H1 (cell line): ENCODE results near the gene HOXD1. TPM values are rescaled to one million over a fixed set of nuclear protein-coding genes. Genes with fewer than 3 reads are reported as not detected.

Source experiments
- CTCF ChIA-PET: fragments of 300-600 bp; sonication (Branson Sonifier 250); formaldehyde crosslinking; loops from one replicate; lab custom pipeline; 2021; ENCODE audit not compliant: partially characterized antibody; lab: Charles Lee
- POLR2A ChIA-PET: fragments of 300-600 bp; sonication (Branson Sonifier 250); formaldehyde crosslinking; loops from one replicate; lab custom pipeline; 2021; ENCODE audit warnings: inconsistent platforms; ENCODE audit not compliant: partially characterized antibody; lab: Charles Lee
- DNase-seq, 2 experiments: peaks; one replicate each; pipeline versions ENCODE4 v3.0.0 to v3.0.0-alpha.2; 2010 to 2022; ENCODE audit warnings: low spot score in 2 of 2, low read depth in 1 of 2, mixed read lengths in 1 of 2
- FAIRE-seq: peaks from 2 replicates; lab custom pipeline; 2011; peaks lifted over from hg19 to GRCh38; lab: Jason Lieb, UNC
- H2AFZ ChIP-seq: 2 replicates; pipeline ENCODE4 v1.8.1; 2012; ENCODE audit warnings: low read length, inconsistent platforms
- H2AK5ac ChIP-seq: 2 replicates; pipeline ENCODE4 v1.6.1; 2013; ENCODE audit warnings: low read depth, low read length
- H2BK120ac ChIP-seq: replicated peaks from 2 replicates; pipeline ENCODE3; 2013; ENCODE audit warnings: low read depth, low read length, inconsistent platforms
- H2BK12ac ChIP-seq: 2 replicates; pipeline ENCODE4 v1.6.1; 2013; ENCODE audit warnings: low read depth, low read length
- H2BK15ac ChIP-seq: 2 replicates; pipeline ENCODE4 v1.6.1; 2013; ENCODE audit warnings: low read length
- H2BK20ac ChIP-seq: 2 replicates; pipeline ENCODE4 v1.6.1; 2013; ENCODE audit warnings: low read length
- H2BK5ac ChIP-seq: 2 replicates; pipeline ENCODE4 v1.6.1; 2013; ENCODE audit warnings: low read depth, low read length
- H3K14ac ChIP-seq: 2 replicates; pipeline ENCODE4 v1.6.1; 2013; ENCODE audit warnings: inconsistent platforms; ENCODE audit not compliant: insufficient read length
- H3K18ac ChIP-seq: 2 replicates; pipeline ENCODE4 v1.6.1; 2013; ENCODE audit warnings: low read length; ENCODE audit errors: extremely low read depth
- H3K23ac ChIP-seq: 2 replicates; pipeline ENCODE4 v1.6.1; 2013; ENCODE audit warnings: inconsistent platforms; ENCODE audit not compliant: insufficient read length
- H3K23me2 ChIP-seq: 2 replicates; pipeline ENCODE4 v1.6.1; 2013; ENCODE audit warnings: low read depth, low read length
- H3K27ac ChIP-seq: 2 replicates; pipeline ENCODE4 v1.6.1; 2011; ENCODE audit warnings: low read depth, low read length, inconsistent platforms
- H3K27me3 ChIP-seq, 4 experiments: replicated peaks in 1 of 4; 1 replicate in 1 of 4; 2 replicates in 3 of 4; pipeline versions ENCODE4 v1.6.1 to v1.8.1; 2011 to 2013; ENCODE audit warnings: low read length in 3 of 4, mild to moderate bottlenecking in 3 of 4, inconsistent platforms in 2 of 4, mixed read lengths in 2 of 4, moderate library complexity in 1 of 4; ENCODE audit not compliant: control insufficient read depth in 3 of 4, insufficient read depth in 3 of 4; ENCODE audit errors: extremely low read depth in 1 of 4
- H3K36me3 ChIP-seq, 4 experiments: 2 replicates each; pipeline versions ENCODE4 v1.6.1 to v1.8.1; 2011 to 2013; ENCODE audit warnings: mild to moderate bottlenecking in 4 of 4, low read length in 3 of 4, moderate library complexity in 2 of 4, control low read depth in 1 of 4, inconsistent platforms in 1 of 4; ENCODE audit not compliant: insufficient read depth in 4 of 4, control insufficient read depth in 2 of 4
- H3K4ac ChIP-seq: replicated peaks from 2 replicates; pipeline ENCODE3; 2013; ENCODE audit warnings: low read length, low read depth, mixed read lengths, inconsistent platforms; ENCODE audit not compliant: insufficient read length
- H3K4me1 ChIP-seq, 4 experiments: replicated peaks in 1 of 4; 1 replicate in 1 of 4; 2 replicates in 3 of 4; pipeline versions ENCODE4 v1.6.1 to v1.8.1; 2011 to 2013; ENCODE audit warnings: low read length in 3 of 4, inconsistent platforms in 2 of 4, mixed read lengths in 1 of 4; ENCODE audit not compliant: insufficient read depth in 4 of 4, control insufficient read depth in 3 of 4
- H3K4me2 ChIP-seq, 2 experiments: 2 replicates each; pipeline versions ENCODE4 v1.6.1 to v1.8.1; 2011 to 2013; ENCODE audit warnings: low read depth in 2 of 2, low read length in 2 of 2, control low read depth in 1 of 2, inconsistent platforms in 1 of 2, mild to moderate bottlenecking in 1 of 2; ENCODE audit not compliant: insufficient read depth in 1 of 2
- H3K4me3 ChIP-seq, 4 experiments: fragments of 200-600, 300-600 bp in 1 of 4; sonication (generic), shearing (Covaris generic), sonication (Bioruptor Twin) in 1 of 4; 2 replicates each; pipeline versions ENCODE4 v1.5.1 to v1.8.1; 2011 to 2016; ENCODE audit warnings: low read length in 4 of 4, low read depth in 3 of 4, control low read depth in 2 of 4, inconsistent platforms in 2 of 4, mild to moderate bottlenecking in 2 of 4, mixed read lengths in 1 of 4, moderate library complexity in 1 of 4; ENCODE audit not compliant: insufficient read depth in 2 of 4; ENCODE audit errors: extremely low read depth in 1 of 4
- H3K56ac ChIP-seq: replicated peaks from 2 replicates; pipeline ENCODE3; 2013; ENCODE audit warnings: low read depth, mild to moderate bottlenecking, mixed read lengths, low read length, inconsistent platforms; ENCODE audit not compliant: insufficient read length
- H3K79me1 ChIP-seq: 2 replicates; pipeline ENCODE4 v1.6.1; 2013; ENCODE audit warnings: low read depth, low read length, control low read depth
- H3K79me2 ChIP-seq, 2 experiments: 2 replicates each; pipeline versions ENCODE4 v1.6.1 to v1.8.1; 2012 to 2013; ENCODE audit warnings: low read length in 2 of 2, mild to moderate bottlenecking in 2 of 2, inconsistent platforms in 1 of 2; ENCODE audit not compliant: insufficient read depth in 2 of 2, control insufficient read depth in 1 of 2
- H3K9ac ChIP-seq, 4 experiments: replicated peaks in 1 of 4; 1 replicate in 1 of 4; 2 replicates in 3 of 4; pipeline versions ENCODE4 v1.6.1 to v1.8.1; 2011 to 2013; ENCODE audit warnings: low read depth in 3 of 4, low read length in 3 of 4, control low read depth in 2 of 4, mild to moderate bottlenecking in 2 of 4, moderate library complexity in 2 of 4, inconsistent platforms in 1 of 4; ENCODE audit errors: extremely low read depth in 1 of 4
- H3K9me3 ChIP-seq, 2 experiments: 2 replicates each; pipeline versions ENCODE4 v1.6.1 to v1.8.1; 2012 to 2013; ENCODE audit warnings: mild to moderate bottlenecking in 2 of 2, moderate library complexity in 2 of 2, control low read depth in 1 of 2, inconsistent platforms in 1 of 2, low read depth in 1 of 2, low read length in 1 of 2, mixed read lengths in 1 of 2; ENCODE audit not compliant: insufficient read depth in 2 of 2
- H4K20me1 ChIP-seq, 2 experiments: replicated peaks in 1 of 2; 2 replicates each; pipeline versions ENCODE3 to v1.8.1; 2011 to 2013; ENCODE audit warnings: inconsistent platforms in 2 of 2, low read length in 2 of 2, mild to moderate bottlenecking in 1 of 2; ENCODE audit not compliant: insufficient read depth in 2 of 2, control insufficient read depth in 1 of 2
- H4K5ac ChIP-seq: 2 replicates; pipeline ENCODE4 v1.6.1; 2013; ENCODE audit warnings: low read length, low read depth, mixed read lengths, inconsistent platforms; ENCODE audit not compliant: insufficient read length
- H4K8ac ChIP-seq: 2 replicates; pipeline ENCODE4 v1.8.0; 2013; ENCODE audit warnings: mild to moderate bottlenecking, moderate library complexity, low read length, inconsistent platforms; ENCODE audit not compliant: insufficient read depth; ENCODE audit errors: extremely low read depth
- H4K91ac ChIP-seq: replicated peaks from 2 replicates; pipeline ENCODE3; 2013; ENCODE audit warnings: low read length, mixed read lengths, inconsistent platforms; ENCODE audit not compliant: insufficient read length
- ASH2L ChIP-seq: fragments of 200-600, 300-600 bp; sonication (generic); IDR thresholded peaks from one replicate; pipeline ENCODE4 v1.7.1; 2017; ENCODE audit warnings: low read length
- BACH1 ChIP-seq: IDR thresholded peaks from 2 replicates; pipeline ENCODE4 v1.6.1; 2012; ENCODE audit warnings: low read length, improper control_type of control experiment
- CBX5 ChIP-seq: fragments of 300-800, 300-1000 bp; sonication (generic); IDR thresholded peaks from 2 replicates; pipeline ENCODE4 v1.7.1; 2016; ENCODE audit warnings: antibody characterized with exemption, low read length, low read depth
- CTBP2 ChIP-seq: IDR thresholded peaks from 2 replicates; pipeline ENCODE4 v1.7.0; 2011; ENCODE audit warnings: borderline replicate concordance, mild to moderate bottlenecking, moderate library complexity, mixed read lengths, low read length; ENCODE audit not compliant: insufficient read depth, insufficient read length
- EZH2 ChIP-seq: fragments of 200-600 bp; sonication (generic); IDR thresholded peaks from 2 replicates; pipeline ENCODE4 v1.7.1; 2012; ENCODE audit warnings: low read depth, mild to moderate bottlenecking, moderate library complexity, low read length, inconsistent platforms; ENCODE audit not compliant: severe bottlenecking
- HDAC2 ChIP-seq, 2 experiments: fragments of 300-600 bp in 1 of 2; sonication (generic) in 1 of 2; IDR thresholded peaks; 2 replicates each; pipeline ENCODE4 v1.6.1; 2011 to 2012; ENCODE audit warnings: low read depth in 2 of 2, low read length in 2 of 2, mild to moderate bottlenecking in 2 of 2, moderate library complexity in 2 of 2, borderline replicate concordance in 1 of 2, inconsistent platforms in 1 of 2
- PHF8 ChIP-seq: fragments of 200-600 bp; sonication (generic); conservative IDR thresholded peaks from 2 replicates; pipeline ENCODE4 v1.7.1; 2012; ENCODE audit warnings: low read depth, mild to moderate bottlenecking, inconsistent platforms, low read length, moderate library complexity
- RBBP5 ChIP-seq: IDR thresholded peaks from 2 replicates; pipeline ENCODE4 v1.7.1; 2012; ENCODE audit warnings: low read depth, mild to moderate bottlenecking, inconsistent platforms, low read length, moderate library complexity, borderline replicate concordance
- SUZ12 ChIP-seq: fragments of 200-600 bp; sonication (generic); IDR thresholded peaks from 2 replicates; pipeline ENCODE4 v1.6.1; 2012; ENCODE audit warnings: mild to moderate bottlenecking, inconsistent platforms, low read length, moderate library complexity, mixed read lengths
- WGBS, 2 experiments: shearing (Covaris generic) in 1 of 2; methylation state at CpG; one replicate each; pipeline versions ENCODE4 v1.1.6 to v1.1.7; 2013 to 2015; ENCODE audit warnings: low lambda C conversion rate in 2 of 2, mixed read lengths in 2 of 2, inconsistent platforms in 1 of 2, low coverage in 1 of 2, missing lambda C conversion rate in 1 of 2; ENCODE audit not compliant: insufficient replicate concordance in 2 of 2, insufficient coverage in 1 of 2, insufficient read length in 1 of 2; ENCODE audit errors: extremely low coverage in 1 of 2, missing lambda C conversion rate in 1 of 2; 5-methylcytosine and 5-hydroxymethylcytosine counted together
- polyA plus RNA-seq, 7 experiments: library from polyadenylated mRNA; depleted of rRNA in 3 of 7; stranded (reverse) in 5 of 7; unstranded in 2 of 7; fragments of >200 nt in 5 of 7; fragments of 200-250 nt in 2 of 7; gene quantifications; 1 replicate in 5 of 7; 2 replicates in 1 of 7; 4 replicates in 1 of 7; pipeline versions ENCODE4 v1.2.1 to v1.2.3, GENCODE V29; 2011 to 2013; ENCODE audit warnings: missing spikeins in 2 of 7, mixed read lengths in 2 of 7
- total RNA-seq: library from RNA; stranded (reverse); fragmentation: NEBNext Ultra II Directional; extraction: Animal tissue kit (Norgen Biotek cat#: 25700); gene quantifications from 2 replicates; pipeline ENCODE4 v1.2.1, GENCODE V29; 2021

Gene HOXD1
- total and polyA plus RNA-seq, 2 of the 8 experiments (the other 6 are each of a cell fraction or from before 2014, with no cell fraction given) = 0.03 TPM; not detected in 1

GRCh38 chr2:176170602-176171305, 17.7 kb upstream of the HOXD1 start:
- Histone ChIP-seq H2AFZ (no peak overlapping the region), H3K79me1 (no peaks in the 10 kb centered on the region), H4K5ac (no peak overlapping the region), H2BK5ac (no peak overlapping the region; the same call in 1 of the 2 replicates), H4K20me1 (peaks cover under 1 to 35% of the 10 kb centered on the region in 2 experiments), H3K9me3 (no peaks in the 10 kb centered on the region), H3K79me2 (no peaks in the 10 kb centered on the region), H3K4ac (no peak overlapping the region), H3K14ac (no peak overlapping the region), H2BK12ac (peak overlapping the region; percentile 50; the same call in 1 of the 2 replicates), H3K27ac (no peak overlapping the region), H3K4me1 (peaks cover 3 to 21% (median 15%) of the 10 kb centered on the region in 4 experiments), H4K8ac (no peak overlapping the region; the same call in 1 of the 2 replicates), H3K9ac (no peak overlapping the region), H3K23me2 (peaks cover 3% of the 10 kb centered on the region; the same call in 1 of the 2 replicates), H2AK5ac (no peak overlapping the region), H3K56ac (no peak overlapping the region), H3K36me3 (no peaks in the 10 kb centered on the region; a peak in 1 of 8 replicates), H3K23ac (no peak overlapping the region), H2BK120ac (no peak overlapping the region), H2BK20ac (no peak overlapping the region), H3K18ac (no peak overlapping the region), H3K27me3 (peaks cover 92 to 100% (median 99%) of the 10 kb centered on the region in 4 experiments), H4K91ac (no peak overlapping the region), H3K4me3 (no peak overlapping the region), H2BK15ac (no peak overlapping the region; the same call in 1 of the 2 replicates), H3K4me2 (peak overlapping the region; percentile 76 to 81; a peak in 2 of 4 replicates)
- WGBS, 2 experiments = 14% methylated on average over 1 of the region's 1 CpG; no CpG with 5 or more reads in 1 of the 2 experiments
- ChIA-PET CTCF (interaction anchor here (0.9 to 7.5 kb wide), 7 partner anchors 8 to 482 kb away, joined by 3 to 60 read pairs (median 4); partner anchors contain the start of gene HOXD1), POLR2A (interaction anchor here (1.2 to 1.3 kb wide), 2 partner anchors 10 to 14 kb away, joined by 3 to 7 read pairs; no protein-coding TSS in a partner anchor)
- no peak for FAIRE-seq
- DNase-seq = peak in 1 of 2 experiments; percentile 43
- no peak for TF ChIP-seq RBBP5
- no peak for TF ChIP-seq EZH2
- TF ChIP-seq HDAC2 (IDR thresholded peaks at IDR 0.05; ENCODE audit: borderline replicate concordance in 1 of 2, low read depth in 2 of 2, low read length in 2 of 2) = no peak
- TF ChIP-seq ASH2L = no peak
- TF ChIP-seq PHF8 = no peak
- no peak for TF ChIP-seq BACH1
- TF ChIP-seq SUZ12 = no peak
- TF ChIP-seq CTBP2 = no peak
- TF ChIP-seq CBX5 = no peak
